Kidney epithelial cell (primary cell): ENCODE measurements around the gene TXLNG. TPM values are rescaled to one million over a fixed set of nuclear protein-coding genes. Genes with fewer than 3 reads are reported as not detected.

Source experiments
- DNase-seq: peaks from one replicate; pipeline ENCODE4 v3.0.0-alpha.2; 2010; ENCODE audit warnings: low read depth
- H3K27me3 ChIP-seq: 2 replicates; pipeline ENCODE4 v1.6.0; 2011; ENCODE audit warnings: low read length; ENCODE audit not compliant: control insufficient read depth, insufficient read depth
- H3K36me3 ChIP-seq: 2 replicates; pipeline ENCODE4 v1.5.1; 2011; ENCODE audit warnings: low read length; ENCODE audit not compliant: control insufficient read depth, insufficient read depth
- H3K4me3 ChIP-seq: 2 replicates; pipeline ENCODE4 v1.5.1; 2011; ENCODE audit warnings: low read depth, mild to moderate bottlenecking, control low read depth, low read length
- total RNA-seq: library from RNA; depleted of rRNA; stranded (reverse); fragments of >200 nt; gene quantifications from 2 replicates; pipeline ENCODE4 v1.2.3, GENCODE V29; 2015
- TF ChIP-seq, protein P1 (sequence below): IDR thresholded peaks from 2 replicates; pipeline ENCODE4 v1.5.1; 2011; ENCODE audit warnings: mild to moderate bottlenecking, moderate library complexity, low read length, control low read depth, inconsistent platforms; ENCODE audit not compliant: insufficient read depth, poor library complexity, severe bottlenecking

The TXLNG gene
- total RNA-seq, 1 donor from 2014 or later, result 10.9 TPM

DNA sequence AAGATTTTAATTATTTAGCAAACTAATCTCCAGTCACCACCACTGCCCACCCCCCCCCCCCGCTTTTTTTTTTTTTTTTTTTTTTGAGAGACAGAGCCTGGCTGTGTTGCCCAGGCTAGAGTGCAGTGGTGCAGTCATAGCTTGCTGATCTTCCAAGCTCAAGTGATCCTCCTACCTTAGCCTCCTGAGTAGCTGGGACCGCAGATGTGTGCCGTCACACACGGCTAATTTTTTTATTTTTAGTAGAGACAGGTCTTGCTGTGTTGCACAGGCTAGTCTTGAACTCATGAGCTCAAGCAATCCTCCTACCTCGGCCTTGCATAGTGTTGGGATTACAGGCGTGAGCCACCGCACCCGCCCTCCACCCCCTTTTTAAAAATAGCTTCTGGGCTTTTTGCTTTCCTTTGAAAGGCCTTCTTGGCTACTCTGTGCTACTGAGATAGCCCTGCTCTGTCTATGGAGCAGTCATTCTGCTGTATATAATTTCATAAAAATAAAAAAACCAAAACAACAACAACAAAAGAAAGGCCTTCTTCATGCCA is 18.7 kb downstream of the TXLNG start:
- Histone ChIP-seq H3K4me3 (no peak overlapping the region), H3K36me3 (no peaks in the 10 kb centered on the region), H3K27me3 (no peaks in the 10 kb centered on the region)
- TF ChIP-seq, protein P1, sequence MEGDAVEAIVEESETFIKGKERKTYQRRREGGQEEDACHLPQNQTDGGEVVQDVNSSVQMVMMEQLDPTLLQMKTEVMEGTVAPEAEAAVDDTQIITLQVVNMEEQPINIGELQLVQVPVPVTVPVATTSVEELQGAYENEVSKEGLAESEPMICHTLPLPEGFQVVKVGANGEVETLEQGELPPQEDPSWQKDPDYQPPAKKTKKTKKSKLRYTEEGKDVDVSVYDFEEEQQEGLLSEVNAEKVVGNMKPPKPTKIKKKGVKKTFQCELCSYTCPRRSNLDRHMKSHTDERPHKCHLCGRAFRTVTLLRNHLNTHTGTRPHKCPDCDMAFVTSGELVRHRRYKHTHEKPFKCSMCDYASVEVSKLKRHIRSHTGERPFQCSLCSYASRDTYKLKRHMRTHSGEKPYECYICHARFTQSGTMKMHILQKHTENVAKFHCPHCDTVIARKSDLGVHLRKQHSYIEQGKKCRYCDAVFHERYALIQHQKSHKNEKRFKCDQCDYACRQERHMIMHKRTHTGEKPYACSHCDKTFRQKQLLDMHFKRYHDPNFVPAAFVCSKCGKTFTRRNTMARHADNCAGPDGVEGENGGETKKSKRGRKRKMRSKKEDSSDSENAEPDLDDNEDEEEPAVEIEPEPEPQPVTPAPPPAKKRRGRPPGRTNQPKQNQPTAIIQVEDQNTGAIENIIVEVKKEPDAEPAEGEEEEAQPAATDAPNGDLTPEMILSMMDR, result no peak
- DNase-seq, result no peak

DNA sequence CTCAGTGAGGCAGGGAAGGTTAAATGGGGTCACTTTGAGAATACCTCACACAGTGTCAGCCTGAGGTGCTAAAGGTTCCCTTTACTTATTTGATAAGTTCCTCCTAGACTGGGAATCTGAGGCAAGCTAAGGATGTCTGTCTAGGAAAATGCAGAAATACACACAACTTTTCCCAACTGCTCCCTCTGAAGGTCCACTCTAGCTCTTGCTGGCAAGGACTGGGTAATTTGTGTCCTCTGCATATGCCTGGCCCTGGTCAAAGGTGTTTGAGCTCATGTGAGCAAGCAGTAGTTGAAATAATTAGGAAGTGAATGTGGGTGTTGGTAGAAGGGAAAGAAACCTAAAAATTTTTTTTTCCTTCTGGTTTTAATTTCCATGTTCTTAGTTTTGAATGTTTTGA is 21.3 kb downstream of the TXLNG start:
- no peak for DNase-seq
- Histone ChIP-seq H3K4me3 (no peak overlapping the region), H3K27me3 (no peaks in the 10 kb centered on the region), H3K36me3 (no peaks in the 10 kb centered on the region)
- TF ChIP-seq, protein P1, result peak; percentile 9

DNA sequence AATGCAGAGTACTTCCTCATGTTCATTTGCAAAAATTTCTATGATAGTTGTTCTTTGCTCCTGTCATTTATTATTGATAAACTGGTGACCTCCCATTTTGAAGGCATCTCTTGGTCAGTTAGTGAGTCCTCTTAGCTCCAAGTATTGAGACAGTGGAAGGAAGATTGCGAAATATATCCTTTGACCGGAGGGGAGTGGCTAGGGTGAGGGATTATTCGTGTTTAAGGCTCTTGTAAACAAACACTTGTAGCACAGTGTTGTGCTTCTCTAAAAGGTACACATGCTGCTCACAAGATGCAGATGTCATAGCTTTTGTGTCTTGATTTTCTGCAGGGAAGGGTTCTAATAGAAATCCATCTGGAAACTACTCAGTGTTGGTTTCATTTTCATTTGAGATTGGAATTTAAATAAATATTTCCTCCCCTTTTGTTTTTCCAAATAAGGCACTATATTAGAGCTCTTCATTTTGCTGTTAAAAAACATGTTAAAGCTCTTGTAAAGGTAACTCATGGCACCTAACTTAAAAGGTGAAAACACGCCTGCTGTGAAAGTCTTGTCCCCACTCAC is 21.8 kb downstream of the TXLNG start:
- DNase-seq, result no peak
- TF ChIP-seq, protein P1, result no peak
- H3K27me3 ChIP-seq, result no peaks in the 10 kb centered on the region
- no peaks in the 10 kb centered on the region for H3K36me3 ChIP-seq
- no peak overlapping the region for H3K4me3 ChIP-seq

DNA sequence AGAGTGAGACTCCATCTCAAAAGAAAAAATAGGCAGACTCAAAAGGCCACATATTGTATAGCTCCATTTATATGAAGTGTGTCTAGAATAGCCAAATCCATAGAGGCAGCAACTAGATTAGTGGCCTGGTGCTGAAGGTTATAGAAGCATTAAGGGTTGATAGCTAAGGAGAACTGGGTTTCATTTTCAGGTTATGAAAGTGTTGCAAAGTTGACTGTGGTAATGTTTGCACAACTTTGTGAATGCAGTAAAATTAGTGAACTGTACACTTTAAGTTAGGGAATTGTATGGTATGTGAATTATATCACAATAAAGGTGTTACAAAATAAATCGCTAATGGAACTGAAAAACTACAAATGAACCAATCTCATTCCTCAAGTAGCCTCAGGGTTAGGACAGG is 28.3 kb downstream of the TXLNG start:
- TF ChIP-seq, protein P1, result no peak
- DNase-seq, result no peak
- no peaks in the 10 kb centered on the region for H3K36me3 ChIP-seq
- H3K27me3 ChIP-seq, result no peaks in the 10 kb centered on the region
- no peak overlapping the region for H3K4me3 ChIP-seq

DNA sequence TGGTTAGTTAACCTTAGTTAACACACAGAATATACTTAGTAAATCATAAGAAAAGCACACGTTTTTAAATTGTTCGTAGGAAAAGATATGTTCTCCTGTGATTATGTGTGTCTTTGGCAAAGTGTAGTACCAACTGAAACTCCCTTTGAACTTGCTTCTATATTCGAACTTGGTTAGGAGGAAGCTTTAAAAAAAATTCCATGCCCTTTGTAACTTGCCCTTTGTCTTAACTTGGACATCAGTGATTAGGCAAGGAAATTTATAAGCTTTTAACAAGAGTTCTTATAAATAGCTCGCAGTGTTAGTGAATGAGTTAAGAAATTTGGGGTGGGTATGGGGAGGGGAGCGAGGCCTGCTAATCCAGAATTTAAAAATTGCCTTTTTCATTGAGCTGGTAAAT is 33.4 kb downstream of the TXLNG start:
- TF ChIP-seq, protein P1, result no peak
- Histone ChIP-seq H3K4me3 (no peak overlapping the region), H3K36me3 (no peaks in the 10 kb centered on the region), H3K27me3 (no peaks in the 10 kb centered on the region)
- DNase-seq, result no peak

DNA sequence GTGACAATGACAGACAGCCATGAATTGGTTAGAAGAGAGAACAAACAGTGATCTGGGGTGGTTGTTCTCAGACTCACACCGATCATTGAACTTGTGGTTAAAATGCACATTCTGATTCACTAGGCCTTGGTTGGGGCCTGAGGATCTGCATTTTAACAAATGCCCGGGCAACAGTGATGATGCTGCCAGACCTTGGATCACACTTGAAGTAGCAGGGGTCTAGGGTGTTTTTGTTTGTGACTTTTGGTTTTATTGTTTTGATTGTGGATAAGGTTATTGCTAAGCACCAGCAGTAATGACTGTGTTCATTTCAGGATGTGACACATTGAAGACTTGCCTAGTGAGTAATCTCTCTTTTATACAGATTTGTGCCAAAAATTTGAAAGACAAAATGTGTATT is 36.5 kb downstream of the TXLNG start:
- TF ChIP-seq, protein P1, result no peak
- no peaks in the 10 kb centered on the region for H3K27me3 ChIP-seq
- no peak overlapping the region for H3K4me3 ChIP-seq
- no peak for DNase-seq
- H3K36me3 ChIP-seq, result no peaks in the 10 kb centered on the region
